Measurements from ENCODE around the gene SCFD2. TPM values are rescaled to one million over a fixed set of nuclear protein-coding genes. Genes with fewer than 3 reads are reported as not detected.

Gene SCFD2
- total and polyA plus RNA-seq, 8 donors, result 4.0 to 13.5 (median 8.9) TPM

DNA sequence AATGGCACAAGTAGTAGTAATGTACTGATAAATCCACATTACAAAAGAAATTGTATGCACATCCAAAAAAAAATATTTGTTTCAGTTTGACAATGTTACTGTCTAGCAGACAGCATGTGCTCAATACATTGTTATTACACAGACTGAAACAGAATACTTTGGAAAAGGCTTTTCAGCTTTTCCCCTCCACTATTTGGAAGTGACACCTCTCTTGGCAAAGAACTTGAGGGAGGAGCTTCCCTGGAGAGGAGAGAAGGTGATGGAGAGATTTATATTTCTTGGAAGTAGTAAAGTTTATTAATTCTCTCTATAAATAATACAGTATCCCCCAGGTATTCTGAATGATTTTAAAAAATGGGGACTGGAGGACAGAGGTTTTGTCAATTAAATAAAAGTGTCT is 131.8 kb downstream of the SCFD2 start:
- intact Hi-C loops (cut with DNase I), result no loop called here
- Histone ChIP-seq H3K9me3 (no peaks in the 10 kb centered on the region), H3K36me3 (no peaks in the 10 kb centered on the region), H3K4me1 (no peaks in the 10 kb centered on the region), H3K4me3 (no peak overlapping the region), H3K27ac (no peak overlapping the region), H3K27me3 (no peaks in the 10 kb centered on the region)
- FAIRE-seq, result no peak
- ATAC-seq, result no peak
- DNase-seq, result no peak
- TF ChIP-seq, protein P1, sequence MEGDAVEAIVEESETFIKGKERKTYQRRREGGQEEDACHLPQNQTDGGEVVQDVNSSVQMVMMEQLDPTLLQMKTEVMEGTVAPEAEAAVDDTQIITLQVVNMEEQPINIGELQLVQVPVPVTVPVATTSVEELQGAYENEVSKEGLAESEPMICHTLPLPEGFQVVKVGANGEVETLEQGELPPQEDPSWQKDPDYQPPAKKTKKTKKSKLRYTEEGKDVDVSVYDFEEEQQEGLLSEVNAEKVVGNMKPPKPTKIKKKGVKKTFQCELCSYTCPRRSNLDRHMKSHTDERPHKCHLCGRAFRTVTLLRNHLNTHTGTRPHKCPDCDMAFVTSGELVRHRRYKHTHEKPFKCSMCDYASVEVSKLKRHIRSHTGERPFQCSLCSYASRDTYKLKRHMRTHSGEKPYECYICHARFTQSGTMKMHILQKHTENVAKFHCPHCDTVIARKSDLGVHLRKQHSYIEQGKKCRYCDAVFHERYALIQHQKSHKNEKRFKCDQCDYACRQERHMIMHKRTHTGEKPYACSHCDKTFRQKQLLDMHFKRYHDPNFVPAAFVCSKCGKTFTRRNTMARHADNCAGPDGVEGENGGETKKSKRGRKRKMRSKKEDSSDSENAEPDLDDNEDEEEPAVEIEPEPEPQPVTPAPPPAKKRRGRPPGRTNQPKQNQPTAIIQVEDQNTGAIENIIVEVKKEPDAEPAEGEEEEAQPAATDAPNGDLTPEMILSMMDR (IDR thresholded peaks at IDR 0.05), result no peak

DNA sequence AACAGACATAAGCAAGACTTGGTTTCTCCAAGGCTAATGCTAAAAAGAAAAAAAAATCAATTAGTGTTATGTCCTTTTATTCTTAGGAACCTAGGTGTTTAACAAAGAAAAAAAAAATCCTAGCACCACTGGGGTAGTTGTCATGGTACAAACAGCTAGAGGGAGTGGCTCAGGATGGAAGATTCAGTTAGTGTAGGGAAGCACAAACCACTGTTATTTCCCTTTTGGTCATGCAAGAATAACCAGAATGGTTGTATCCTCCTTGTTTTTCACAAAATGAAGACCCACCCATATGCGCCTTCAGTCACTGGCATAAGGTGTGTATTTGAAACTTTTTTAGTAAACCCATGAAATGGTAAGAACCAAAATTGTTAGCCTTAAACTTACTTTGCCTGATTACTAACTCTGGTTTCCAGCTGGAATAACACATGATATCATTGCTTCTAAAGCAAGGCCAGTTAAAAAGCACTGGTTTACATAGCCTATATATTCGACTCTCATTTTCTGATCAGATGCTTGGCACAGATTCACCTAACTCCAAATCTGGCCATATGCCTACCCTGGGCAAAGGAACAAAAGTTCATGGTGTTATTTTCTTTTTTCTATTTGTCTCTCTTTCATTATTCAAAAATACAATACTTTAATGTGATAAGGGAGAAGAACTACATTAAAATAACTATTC is 132.6 kb downstream of the SCFD2 start:
- Histone ChIP-seq H3K4me1 (no peaks in the 10 kb centered on the region), H3K36me3 (no peaks in the 10 kb centered on the region), H3K9me3 (no peaks in the 10 kb centered on the region), H3K27ac (no peak overlapping the region), H3K4me3 (no peak overlapping the region), H3K27me3 (no peaks in the 10 kb centered on the region)
- FAIRE-seq (no peak), ATAC-seq (no peak), DNase-seq (no peak)
- TF ChIP-seq, protein P1 (IDR thresholded peaks at IDR 0.05), result no peak
- WGBS, 2 donors, result 62 to 64% methylated on average over 2 of the region's 2 CpGs
- intact Hi-C loops (cut with DNase I), result no loop called here

DNA sequence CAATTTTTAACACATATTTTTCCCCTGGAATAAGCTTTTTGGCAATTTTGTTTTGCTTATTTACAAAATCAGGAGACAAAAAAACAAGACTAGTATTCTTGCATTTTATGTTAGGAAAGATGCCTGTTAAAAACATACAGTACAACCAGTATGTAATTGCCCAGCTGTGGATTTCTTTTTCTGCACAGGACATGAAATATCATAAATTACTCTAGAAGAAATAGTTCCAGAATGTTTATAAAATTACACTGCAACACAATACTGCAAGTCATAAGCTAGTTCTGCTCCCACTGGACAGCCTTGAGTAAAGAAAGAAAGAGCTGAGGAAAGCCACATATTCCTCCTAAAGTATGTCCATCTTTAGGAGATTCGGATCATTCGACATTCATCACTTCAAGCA is 133.5 kb downstream of the SCFD2 start:
- H3K9me3 ChIP-seq, result no peaks in the 10 kb centered on the region
- 93 to 97% methylated on average over 2 of the region's 2 CpGs for WGBS, 2 donors
- no peak overlapping the region for H3K27ac ChIP-seq
- no peaks in the 10 kb centered on the region for H3K27me3 ChIP-seq
- no peak for FAIRE-seq
- intact Hi-C loops (cut with DNase I), result no loop called here
- no peaks in the 10 kb centered on the region for H3K4me1 ChIP-seq
- TF ChIP-seq, protein P1 (IDR thresholded peaks at IDR 0.05), result no peak
- no peak overlapping the region for H3K4me3 ChIP-seq
- DNase-seq, result no peak
- no peak for ATAC-seq
- H3K36me3 ChIP-seq, result no peaks in the 10 kb centered on the region

DNA sequence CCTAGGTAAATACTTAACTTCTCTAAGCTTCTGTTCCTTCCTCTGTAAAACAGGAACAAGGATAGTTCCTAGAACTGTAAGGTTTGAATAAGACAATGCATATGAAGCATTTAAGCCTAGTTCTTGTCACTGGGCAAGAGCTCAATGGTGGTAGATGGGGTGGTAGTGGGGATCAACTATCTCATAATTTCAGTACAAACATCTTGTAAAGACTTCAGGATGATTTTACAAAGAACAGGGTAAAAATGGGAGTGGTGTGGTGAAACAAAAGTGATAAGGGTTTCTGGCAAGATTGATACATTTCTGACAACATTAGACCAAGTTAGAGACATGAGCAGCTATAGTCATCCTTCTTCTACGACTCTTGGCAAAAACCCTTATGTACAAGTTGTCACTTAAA is 137.8 kb downstream of the SCFD2 start:
- Histone ChIP-seq H3K27ac (no peak overlapping the region), H3K9me3 (no peaks in the 10 kb centered on the region), H3K4me1 (no peaks in the 10 kb centered on the region), H3K36me3 (no peaks in the 10 kb centered on the region), H3K4me3 (no peak overlapping the region), H3K27me3 (no peaks in the 10 kb centered on the region)
- TF ChIP-seq, protein P1 (IDR thresholded peaks at IDR 0.05), result no peak
- FAIRE-seq (no peak), ATAC-seq (no peak), DNase-seq (no peak)
- intact Hi-C loops (cut with DNase I), result no loop called here
- 96 to 97% methylated on average over 1 of the region's 1 CpG for WGBS, 2 donors

DNA sequence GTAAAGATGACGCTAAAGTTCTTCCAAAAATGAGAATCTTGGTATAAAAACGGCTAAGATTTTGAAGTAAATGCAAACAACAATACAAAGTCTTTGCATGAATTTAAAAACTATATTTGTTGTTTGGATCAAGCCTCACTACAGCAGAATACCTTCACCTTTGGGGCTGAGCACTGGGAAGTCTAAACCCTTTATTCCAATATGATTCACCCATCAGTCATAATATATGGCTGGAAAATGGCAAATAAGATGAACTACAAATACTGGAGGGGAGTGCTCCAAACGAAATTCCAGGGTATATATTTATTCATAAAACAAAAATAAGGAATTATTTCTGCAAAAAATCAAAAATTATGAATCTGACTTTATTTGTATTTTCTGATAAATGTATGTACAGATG is 138.4 kb downstream of the SCFD2 start:
- no peaks in the 10 kb centered on the region for H3K27me3 ChIP-seq

More for the DNA sequence above, 138.4 kb downstream of the SCFD2 start:
- H3K4me1 ChIP-seq, result no peaks in the 10 kb centered on the region
- no peak overlapping the region for H3K27ac ChIP-seq
- H3K4me3 ChIP-seq, result no peak overlapping the region
- H3K9me3 ChIP-seq, result no peaks in the 10 kb centered on the region
- ATAC-seq (no peak), FAIRE-seq (no peak), DNase-seq (no peak)
- 74 to 77% methylated on average over 3 of the region's 3 CpGs for WGBS, 2 donors
- no peaks in the 10 kb centered on the region for H3K36me3 ChIP-seq
- TF ChIP-seq, protein P1 (IDR thresholded peaks at IDR 0.05), result no peak
- intact Hi-C loops (cut with DNase I), result no loop called here
